ENCODE results near the gene SIX5.

SIX5 gene

DNA sequence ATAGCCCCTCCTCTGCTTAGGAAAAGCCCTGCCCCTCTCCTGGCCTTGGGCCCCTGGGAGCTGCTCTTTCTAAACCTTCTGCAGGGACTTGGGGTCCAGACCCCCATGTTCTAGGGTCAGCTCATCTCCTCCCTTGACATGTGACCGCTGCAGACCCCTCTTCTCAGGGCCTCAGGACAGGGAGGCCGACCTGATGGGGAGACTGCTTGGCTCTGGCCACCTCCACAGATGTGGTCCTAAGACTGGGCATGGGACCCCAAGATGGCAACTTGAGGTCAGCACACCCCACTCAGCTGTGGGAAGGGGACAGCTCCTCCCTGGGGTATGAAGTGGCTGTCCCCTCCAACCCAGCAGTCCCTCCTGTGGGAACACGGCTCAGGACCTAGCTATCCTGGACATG, 3.9 kb upstream of the SIX5 start:
- DNase-seq, result no peak

DNA sequence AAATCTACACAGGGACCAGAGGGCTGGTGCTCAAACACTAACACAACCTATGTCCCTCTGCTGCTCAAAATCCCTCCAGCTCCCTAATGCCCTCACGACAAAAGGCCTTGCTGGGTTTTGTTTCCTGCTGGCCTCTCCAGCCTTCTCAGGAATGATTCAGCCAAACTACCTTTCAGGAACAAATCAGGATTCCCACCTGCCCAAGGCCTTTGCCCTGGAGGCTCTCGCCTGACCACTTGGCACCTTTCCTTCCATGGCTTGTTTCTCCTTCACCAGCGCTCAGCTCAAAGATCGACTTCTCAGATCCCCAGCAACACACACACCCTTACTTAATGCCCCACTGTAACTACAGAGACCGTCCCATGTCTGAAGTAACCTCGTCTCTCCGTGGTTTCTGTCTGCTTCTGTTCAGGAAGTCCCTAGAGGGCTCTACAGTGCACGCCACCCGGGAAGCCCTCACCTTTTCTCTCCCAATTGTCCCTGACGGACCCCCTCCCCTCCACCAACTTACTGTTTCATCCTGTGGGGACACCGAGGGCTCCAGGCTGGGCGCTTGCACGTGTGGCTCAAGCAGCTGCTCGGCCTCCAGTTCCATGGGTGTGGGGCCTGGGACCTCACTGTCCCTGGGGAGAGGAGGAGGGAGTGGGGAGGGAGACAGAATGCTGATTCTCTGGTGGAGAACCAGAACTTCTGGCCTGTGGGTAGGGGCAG, 3.2 kb upstream of the SIX5 start:
- no peak for DNase-seq

DNA sequence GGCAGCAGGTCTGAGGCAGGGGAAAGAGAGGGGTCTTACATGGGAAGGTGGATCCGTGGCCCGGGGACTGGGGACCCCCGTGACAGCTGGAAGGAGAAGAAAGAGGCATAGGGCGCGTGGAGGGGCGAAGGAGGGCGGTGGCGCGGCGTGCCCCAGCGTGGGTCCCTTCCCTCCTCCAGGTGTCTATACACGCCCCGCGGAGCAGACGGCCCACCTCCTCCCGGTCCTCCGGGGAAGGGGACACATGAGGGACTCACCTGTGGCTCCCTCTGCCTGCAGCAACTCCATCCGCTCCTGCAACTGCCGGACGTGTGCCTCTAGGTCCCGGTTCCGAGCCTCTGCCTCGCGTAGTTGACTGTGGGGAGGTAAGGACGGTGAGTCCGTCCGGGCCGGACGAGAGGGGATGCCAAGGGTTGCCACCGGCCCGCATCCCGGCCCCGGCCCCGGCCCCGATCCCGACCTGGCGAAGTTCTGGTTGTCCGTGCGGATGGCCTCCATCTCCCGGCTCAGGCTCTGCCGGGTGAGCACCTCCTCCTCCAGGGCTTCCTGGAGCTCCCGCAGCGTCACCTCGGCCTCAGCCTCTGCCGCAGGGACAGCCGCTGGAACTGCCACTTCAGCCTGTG, 2.4 kb upstream of the SIX5 start:
- no peak for DNase-seq

DNA sequence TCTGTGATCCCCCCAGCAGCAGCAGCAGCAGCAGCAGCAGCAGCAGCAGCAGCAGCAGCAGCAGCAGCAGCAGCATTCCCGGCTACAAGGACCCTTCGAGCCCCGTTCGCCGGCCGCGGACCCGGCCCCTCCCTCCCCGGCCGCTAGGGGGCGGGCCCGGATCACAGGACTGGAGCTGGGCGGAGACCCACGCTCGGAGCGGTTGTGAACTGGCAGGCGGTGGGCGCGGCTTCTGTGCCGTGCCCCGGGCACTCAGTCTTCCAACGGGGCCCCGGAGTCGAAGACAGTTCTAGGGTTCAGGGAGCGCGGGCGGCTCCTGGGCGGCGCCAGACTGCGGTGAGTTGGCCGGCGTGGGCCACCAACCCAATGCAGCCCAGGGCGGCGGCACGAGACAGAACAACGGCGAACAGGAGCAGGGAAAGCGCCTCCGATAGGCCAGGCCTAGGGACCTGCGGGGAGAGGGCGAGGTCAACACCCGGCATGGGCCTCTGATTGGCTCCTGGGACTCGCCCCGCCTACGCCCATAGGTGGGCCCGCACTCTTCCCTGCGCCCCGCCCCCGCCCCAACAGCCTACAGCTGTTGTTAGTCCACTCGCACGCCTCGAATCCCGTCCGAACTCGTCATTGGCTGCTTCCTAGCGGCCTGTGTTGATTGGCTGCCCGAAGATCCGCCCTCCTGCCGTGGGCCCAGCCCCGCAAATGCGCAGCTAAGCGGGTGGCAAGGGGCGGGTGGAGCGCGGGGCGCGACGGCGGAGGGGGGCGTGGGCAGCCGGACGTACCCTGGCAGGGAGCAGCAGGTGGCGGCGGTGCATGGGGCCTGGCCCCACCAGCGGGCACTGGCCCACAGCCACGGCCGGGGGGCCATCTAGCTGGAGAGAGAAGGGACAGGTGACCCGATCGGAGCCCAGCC, 1.4 kb upstream of the SIX5 start:
- DNase-seq, result peak; percentile 94 to 96

DNA sequence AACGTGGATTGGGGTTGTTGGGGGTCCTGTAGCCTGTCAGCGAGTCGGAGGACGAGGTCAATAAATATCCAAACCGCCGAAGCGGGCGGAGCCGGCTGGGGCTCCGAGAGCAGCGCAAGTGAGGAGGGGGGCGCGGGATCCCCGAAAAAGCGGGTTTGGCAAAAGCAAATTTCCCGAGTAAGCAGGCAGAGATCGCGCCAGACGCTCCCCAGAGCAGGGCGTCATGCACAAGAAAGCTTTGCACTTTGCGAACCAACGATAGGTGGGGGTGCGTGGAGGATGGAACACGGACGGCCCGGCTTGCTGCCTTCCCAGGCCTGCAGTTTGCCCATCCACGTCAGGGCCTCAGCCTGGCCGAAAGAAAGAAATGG, 754 bp upstream of the SIX5 start:
- DNase-seq, result peak in 1 of 2 experiments; percentile 55

DNA sequence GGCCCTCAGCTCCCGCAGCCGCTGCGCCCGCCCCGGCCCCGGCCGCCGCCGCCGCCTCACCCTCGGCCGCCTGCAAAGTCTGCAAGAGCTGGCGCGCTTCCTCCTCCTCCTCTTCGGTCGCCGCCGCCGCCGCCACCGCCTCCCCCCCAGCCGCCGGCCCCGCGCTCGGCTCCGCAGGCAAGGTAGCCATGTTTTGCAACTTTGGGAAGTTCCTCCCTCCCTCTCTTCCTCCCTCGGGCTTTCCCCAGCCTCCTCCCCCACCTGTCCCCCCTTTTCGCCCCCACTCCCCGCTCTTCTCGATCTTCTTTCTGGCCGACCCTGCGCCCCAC, 433 bp downstream of the SIX5 start:
- no peak for DNase-seq

DNA sequence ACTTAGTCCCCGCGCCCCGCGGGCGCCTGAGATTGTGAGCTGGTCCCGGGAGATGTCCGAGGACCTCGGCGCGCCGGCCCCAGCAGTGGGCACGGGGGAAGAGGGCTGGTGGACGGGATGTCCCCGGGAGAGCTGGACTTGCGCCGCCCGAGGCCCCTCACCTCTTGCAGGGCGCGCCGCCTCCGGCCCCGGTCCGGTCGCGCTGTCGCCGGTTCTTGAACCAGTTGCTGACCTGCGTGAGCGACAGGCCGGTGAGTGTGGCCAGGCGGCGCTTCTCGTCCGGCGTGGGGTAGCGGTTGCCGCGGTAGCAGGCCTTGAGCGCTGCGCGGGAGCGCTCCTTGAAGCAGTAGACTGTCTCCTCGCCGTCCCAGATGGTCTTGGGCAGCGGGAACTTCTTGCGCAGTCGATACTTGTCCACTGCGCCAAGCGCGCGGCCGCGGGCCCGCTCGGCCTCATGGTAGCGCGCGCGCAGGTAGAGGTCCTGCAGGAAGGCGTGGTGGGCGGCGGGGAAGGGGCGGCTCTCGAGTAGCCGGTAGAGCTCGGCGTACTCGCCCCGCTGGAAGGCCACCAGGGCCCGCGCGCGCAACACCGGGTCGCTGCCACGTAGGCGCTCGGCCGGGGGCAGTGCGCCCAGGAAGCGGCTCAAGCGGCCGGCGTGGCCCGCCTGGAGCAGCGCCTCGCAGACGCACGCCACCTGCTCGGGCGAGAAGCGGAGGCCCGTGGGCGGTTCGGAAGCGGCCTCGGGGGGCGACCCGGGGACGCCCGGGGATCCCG, 984 bp downstream of the SIX5 start:
- DNase-seq, result peak; percentile 11 to 76

DNA sequence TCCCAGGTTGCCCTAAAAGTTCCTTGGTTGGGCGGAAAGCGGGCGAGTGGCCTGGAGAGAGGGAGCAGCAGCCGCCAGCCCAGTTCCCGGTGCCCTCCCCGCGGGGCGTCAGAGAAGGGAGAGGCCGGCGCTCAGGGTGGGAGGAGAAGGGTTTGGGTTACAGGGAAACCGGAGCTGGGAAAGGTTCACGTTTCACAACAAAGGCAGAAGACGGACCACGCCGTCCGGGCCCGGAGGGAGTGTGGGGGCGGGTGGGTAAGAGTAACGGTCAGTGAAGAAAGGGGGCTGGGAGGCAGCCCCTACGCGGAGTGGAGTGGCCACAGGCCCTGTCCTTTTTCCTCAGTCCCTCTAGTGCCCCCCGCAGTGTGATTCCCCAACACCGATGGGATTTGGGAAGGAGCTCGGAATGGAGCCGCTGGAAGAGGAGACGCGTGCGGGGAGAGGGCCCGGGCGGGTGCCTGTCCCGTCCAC, 1.6 kb downstream of the SIX5 start:
- DNase-seq, result peak; percentile 15 to 31

DNA sequence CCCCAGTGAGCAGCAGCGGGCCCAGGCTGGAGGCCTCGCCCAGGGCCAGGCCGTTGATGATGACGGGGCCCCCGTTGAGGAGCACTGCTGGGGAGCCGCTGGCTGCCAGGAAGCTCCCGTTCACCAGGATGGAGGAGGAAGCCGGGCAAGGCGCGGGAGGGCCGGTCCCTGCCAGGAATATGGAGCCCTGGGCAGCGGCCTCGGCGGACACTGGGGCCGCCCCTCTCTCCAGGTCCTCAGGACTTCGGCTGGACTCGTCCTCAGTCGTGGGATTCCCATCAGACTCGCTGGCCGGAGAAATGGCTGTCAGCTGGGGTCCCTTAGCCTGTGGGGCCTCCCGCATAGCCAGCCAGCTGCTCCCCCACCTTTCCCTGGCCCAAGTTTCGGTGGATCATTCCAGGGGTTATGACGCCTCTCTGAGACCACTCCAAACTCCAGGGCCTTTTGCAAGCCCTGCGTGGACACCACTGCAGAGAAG, 2.1 kb downstream of the SIX5 start:
- DNase-seq, result no peak

DNA sequence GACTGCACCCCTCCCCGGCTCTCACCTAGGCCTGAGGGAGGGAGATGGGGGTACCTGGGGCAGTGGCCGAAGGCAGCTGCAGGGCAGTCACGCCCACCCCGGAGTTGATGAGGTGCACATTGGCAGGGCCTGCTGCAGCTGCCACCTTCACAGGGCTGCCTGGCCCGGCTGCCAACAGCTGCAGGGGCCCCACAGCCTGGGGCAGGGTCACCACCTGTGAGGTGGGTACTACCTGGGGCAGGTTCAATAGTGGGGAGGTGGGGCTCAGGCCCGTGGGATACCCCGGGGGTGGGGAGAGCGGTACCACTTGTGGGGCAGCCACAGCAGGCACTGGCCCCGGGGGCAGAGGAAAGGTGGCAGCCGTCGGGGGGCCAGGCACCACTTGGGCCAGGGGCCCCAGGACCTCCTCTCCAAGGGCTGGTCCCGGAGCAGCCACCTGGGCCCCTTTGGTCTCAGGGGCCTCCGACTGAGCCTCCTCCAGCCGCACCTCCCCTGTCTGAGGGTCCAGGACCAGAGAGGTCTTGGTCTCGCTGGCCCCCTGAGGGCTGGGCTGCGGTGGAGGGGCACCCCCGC, 2.7 kb downstream of the SIX5 start:
- no peak for DNase-seq

DNA sequence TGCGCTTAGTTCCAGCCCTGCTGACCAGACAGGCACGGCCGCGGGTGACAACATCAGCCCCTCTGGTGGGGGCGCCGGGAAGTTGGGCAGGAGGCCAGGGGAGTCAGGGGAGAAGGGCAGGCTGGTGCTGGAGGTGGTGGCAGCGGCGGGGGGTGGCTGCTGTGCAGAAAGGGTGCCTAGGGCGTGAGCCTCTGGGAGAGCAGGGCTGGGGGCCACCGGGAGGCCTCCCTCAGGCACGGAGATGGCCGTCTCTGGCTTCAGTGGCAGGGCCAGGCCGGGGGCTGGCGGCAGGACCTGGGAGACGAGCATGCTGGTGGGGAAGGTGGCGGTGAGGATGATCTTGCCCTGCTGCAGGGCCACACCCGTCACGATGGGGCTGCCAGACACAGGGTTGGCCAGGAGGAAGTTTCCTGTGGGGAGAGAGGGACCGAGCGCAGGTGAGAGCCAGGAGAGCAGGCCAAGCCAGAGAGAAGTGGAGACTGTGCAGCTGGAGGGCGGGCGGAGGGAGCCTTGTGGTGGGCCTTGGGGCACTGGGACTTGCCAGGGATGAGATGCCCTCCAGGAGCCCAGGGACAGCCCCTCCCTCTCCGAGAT, 3.3 kb downstream of the SIX5 start:
- DNase-seq, result no peak

DNA sequence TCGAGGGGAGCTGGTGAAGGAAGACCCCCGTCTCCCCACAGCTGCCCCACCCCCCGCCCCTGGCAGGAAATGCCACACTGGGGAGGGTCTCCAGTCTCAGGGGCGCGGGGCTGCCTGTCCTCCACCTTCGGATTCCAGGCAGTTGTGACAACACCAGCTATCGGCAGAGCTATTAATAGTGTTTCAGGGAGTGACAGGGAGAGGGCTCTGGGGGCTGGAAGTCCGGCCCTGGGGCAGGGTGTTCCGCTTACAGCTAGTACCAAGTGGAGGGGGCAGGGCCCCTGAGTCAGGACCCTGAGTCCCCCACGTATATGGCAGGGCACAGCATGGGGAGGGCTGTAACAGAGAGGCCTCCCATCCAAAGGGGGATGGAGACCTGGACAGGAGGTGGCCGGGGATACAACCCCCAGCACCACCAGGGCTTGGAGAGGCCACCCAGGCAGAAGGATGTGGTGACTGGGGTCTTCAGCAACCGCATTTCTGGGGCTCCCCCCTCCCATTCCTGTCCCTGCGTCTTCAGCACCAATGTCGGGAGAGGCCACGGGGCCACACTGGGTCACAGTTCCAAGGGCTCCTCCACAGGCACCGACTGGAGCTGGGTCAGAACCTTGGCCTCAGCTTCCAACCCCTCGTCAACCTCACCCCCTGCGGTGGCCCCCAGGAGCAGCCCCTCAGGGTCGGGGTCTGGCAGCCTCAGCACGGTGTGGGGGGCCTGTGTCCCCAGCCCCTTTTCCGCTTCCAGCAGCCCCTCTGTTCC, 3.9 kb downstream of the SIX5 start:
- no peak for DNase-seq

DNA sequence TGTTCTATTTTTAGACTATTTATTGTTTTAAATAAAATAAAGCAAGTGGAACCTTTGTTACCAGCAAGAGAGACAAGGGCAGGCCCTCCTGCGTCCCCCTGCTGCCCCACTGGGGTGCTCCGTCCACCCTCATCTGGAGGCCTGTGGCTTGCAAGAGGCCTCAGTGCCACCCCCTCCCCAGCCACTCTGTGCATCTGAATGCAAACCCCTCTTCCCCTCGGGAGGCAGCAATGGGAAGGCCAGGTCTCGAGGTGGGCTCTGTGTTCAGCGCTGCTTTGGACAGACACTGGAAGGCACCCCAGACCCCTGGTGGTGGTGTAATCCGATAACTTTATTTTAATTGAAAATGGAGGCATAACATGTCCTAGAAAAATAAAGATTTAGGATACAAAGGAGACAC, 4.6 kb downstream of the SIX5 start:
- DNase-seq, result no peak

DNA sequence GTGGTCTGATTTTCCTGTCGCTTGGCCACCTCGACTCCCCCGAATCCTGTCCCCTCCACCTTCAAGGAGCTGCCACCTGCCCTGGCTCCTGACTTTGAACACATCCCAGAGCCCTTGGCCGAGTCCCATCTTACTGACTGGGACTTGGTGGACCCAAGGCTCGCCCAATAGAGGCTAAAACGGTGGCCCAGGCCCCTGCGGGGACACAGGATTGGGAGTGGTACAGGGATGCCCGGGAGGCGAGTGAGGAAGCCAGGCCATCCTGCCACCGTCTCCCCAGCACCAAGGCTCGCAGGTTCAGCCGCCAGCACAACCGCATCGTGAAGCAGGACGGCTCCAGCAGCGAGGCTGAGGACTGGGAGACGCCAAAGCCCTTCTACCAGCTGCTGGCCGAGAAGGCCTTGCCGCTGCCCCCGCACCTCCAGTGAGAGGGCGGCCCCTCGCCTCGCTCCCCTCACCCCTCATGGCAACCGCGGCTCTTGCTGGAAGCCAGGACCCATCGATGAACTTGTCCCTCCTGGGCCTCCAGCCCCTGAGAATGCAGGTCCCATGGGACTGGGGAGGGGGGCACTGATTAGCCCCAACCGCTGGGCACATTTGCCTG, 5.3 kb downstream of the SIX5 start:
- DNase-seq, result no peak

DNA sequence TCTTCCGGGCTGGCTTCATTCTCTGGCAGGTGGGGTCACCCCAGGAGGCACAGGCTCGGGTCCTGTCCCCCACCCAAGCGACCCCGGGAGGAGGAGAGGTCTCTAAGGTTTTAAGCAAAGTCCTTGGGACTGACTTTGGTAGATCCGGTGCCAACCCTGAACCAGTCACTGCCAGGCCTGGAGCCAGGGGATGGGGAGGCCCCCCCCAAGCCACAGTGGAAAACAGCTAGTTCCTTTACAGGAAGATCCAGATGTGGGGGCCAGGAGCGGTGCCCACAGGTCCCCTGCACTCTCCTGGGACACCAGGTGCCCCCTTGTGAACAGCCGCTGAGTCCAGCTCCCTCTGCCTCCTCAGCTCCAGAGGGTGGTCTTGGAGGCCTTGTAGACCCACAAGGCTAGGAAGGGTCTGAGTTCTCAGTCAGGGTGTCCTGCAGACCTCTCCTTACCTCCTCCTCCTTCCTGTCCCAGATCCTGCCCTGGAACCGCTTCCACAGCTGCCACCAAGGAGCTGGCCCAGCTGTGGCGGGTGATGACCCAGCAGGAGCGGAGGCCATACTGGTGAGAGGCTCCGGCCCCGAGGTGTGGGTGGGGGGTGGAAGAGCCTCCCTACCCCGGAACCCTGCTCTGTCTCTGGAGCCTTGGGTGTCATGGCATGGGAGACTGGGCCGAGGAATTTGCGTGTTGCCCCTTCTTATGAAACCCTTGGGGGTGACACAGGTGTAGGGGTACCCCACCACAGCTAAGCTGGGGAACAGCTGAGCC, 6.0 kb downstream of the SIX5 start:
- DNase-seq, result no peak

DNA sequence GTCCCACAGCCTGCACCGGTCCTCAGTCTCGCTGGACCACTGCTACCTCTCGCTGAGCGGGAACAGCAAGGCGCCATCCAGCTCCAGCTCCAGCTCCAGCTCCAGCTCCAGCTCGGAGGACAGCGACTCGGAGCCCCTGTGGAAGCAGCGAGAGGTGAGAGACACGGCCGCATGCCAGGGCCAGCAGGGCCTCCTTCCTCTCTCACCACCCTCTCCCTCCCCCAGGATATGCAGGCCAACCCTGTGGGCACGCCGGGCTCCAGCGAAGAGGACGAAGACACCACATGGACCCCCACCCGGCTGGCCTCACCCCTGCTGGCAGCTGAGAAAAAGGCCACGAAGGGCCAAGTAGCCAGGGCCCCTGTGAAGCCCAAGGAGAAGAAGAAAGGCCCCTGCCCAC, 7.3 kb downstream of the SIX5 start:
- DNase-seq, result no peak

DNA sequence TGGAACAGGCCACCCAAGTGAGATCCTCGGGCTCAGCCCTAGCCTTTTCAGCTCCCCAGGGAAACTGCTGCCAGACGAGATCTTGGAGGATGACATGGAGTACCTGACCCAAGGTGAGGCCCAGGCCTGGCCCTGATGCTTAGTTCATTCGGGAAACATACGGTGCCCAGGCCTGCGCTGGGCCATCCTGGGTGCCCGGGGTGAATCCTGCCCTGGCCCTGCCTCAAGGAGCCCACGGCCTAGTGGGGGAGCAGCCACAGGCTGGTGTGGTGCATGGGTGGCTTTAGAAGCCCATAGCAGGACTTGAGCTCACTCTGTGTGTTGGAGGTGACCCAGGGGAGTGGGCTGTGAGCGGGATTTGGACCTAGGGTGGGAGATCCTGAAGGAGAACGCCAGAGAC, 10.1 kb downstream of the SIX5 start:
- DNase-seq, result no peak

DNA sequence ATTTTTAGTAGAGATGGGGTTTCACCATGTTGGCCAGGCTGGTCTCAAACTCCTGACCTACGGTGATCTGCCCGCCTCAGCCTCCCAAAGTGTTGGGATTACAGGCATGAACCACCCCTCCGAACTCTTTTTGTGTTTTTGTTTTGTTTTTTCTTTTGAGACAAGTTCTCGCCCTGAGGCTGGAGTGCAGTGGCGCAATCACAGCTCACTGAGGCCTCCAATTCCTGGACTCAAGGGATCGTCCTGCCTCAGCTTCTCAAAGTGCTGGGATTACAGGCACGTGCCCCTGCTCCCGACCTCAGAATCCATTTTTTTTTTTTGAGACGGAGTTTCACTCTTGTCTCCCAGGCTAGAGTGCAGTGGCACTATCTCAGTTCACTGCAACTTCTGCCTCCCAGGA, 11.4 kb downstream of the SIX5 start:
- DNase-seq, result no peak

DNA sequence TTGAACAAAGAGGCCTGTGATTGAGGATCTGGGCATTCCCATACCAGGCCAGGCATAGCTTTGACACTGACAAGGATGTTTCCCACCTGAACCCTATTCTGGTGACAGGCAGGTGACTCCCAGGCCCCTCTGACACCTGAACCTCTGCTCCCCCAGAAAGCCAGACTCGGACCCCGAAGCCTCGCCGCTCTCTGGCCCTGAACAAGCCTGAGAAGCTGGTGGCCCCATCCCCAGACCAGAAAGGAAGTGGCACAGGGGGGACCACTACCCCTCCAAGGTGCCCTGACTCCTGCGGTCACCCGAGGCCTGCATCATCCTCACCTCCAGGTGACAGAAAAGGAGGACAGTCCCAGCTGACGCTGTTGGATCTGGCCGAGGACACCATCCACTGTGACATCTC, 14.7 kb downstream of the SIX5 start:
- no peak for DNase-seq

DNA sequence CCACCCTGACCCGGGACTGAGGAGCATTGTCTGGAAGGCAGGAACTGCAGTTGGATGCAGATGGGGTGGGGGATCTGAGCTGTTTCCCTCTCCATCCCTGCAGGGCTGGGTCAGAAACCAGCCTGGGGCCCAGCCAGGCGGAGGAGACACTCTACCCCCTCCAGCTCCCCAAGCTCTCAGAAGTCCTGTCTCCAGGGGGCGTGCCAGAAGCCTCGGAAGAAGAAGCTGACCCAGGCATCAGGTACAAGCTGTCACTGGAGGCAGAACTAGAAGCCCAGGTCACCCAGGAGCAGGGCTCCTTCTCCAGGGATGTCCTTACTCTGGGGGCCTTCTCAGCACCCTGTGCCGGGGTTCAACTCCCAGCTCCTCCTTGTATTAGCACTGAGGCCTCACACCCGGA, 15.5 kb downstream of the SIX5 start:
- DNase-seq, result no peak

Data from NCI-H524 (cell line).